ENCODE results near the gene TTLL10.
A peak's percentile ranks its signal among the peaks of the same experiment; 100 is the strongest.
"Not testable (repeated sequence)": the region's sequence is repeated elsewhere in the genome, so short reads cannot be mapped to it uniquely, and the experiment has no call there.

Gene TTLL10

DNA sequence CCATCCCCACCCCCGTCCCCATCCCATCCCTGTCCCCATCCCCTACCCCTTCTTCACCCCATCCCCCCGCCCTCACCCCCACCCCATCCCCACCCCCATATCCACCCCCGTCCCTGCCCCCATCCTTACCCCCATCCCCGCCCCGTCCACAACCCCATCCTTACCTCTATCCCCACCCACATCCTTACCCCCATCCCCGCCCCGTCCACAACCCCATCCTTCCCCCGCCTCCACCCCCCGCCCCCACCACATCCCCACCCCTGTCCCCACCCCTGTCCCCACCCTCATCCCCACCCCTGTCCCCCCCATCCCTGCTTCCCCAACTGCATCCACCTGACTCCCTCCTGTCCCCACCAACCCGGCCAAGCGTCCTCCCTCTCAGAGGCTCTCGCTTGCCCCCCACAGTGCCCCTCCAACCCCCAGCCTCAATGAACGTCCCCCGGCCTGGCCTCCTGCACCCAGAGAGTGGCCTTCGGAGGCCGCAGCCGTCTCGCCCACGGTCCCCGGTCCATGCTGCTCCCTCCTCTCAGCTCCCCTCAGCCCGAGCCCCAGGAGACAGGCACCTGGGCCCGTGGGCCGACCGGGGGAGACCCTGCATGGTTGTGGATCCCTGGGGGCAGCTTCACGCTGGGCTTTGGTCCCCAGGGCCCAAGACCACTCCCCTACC, 32.3 kb upstream of the TTLL10 start:
- no peak for DNase-seq (ENCODE audit: low spot score)

DNA sequence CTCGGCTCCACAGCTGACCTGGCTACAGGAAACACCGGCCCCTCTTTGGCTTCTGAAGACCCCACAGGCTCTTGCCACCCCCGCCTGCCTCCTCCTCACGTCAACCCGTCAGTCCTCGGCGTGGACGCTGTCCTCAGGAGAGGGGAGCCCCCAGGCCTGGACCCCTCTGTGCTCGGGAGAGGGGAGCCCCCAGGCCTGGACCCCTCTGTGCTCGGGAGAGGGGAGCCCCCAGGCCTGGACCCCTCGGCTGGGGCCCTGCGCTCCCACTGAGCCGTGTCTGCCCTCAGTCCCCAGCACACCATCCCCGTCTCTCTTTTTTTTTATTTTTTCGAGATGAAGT, 31.8 kb upstream of the TTLL10 start:
- no peak for DNase-seq (ENCODE audit: low spot score)

DNA sequence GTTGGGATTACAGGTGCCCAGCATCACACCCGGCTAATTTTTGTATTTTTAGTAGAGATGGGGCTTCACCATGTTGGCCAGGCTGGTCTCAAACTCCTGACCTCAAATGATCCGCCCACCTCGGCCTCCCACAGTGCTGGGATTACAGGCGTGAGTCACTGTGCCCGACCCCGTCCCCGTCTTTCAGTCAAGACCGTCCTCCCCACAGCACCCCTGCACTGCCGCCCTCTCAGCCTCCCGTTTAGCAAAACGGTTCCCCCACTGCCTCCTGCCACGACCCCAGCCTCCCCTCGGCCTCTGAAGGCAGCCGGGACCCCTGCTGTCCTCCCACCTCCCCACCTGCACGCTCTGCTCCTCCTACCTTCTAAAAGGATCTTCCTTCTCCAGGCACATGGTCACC, 31.3 kb upstream of the TTLL10 start:
- DNase-seq (ENCODE audit: low spot score) = not testable (repeated sequence)

- DNase-seq (ENCODE audit: low spot score) = no peak
Measured at GRCh38 chr1:1142844-1143243, 30.8 kb upstream of the TTLL10 start.

GRCh38 chr1:1143636-1144035, 30.0 kb upstream of the TTLL10 start:
- DNase-seq (ENCODE audit: low spot score) = no peak

- DNase-seq (ENCODE audit: low spot score) = no peak
Measured at GRCh38 chr1:1144122-1144842, 29.4 kb upstream of the TTLL10 start.

DNA sequence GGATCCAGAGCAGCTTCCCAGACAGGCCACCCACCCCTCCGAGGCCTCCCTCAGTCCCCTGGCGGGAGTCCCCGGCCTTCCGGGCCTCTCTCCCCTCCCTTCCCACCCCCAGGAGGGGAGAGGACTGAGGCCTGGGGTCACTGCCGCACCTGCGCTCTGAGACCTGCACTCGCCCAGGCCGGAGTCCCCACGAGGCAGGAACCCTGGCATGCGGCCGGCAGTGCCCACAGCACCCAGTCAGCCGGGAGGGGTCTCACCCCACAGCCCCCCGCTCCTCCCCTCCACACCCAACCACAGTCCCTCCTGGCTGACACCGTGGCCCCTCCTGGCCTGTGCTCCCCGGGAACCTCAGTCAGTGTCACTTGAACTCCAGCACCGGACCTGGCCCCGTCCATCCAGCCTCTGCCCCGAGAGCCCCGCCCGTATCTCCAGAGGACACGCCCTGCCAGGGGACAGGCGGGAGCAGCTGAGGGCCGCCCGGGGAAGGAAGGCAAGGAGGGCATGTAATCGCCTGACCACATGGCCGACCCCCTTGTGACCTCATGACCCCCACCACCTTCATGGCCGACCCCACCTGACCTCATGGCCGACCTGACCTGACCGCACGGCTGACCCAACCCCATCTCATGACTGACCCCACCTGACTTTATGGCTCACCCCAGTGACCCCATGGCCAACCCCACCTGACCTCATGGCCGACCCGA, 28.7 kb upstream of the TTLL10 start:
- no peak for DNase-seq (ENCODE audit: low spot score)

GRCh38 chr1:1145547-1145914, 28.1 kb upstream of the TTLL10 start:
- DNase-seq (ENCODE audit: low spot score) = no peak

GRCh38 chr1:1146026-1146425, 27.7 kb upstream of the TTLL10 start:
- no peak for DNase-seq (ENCODE audit: low spot score)

- DNase-seq (ENCODE audit: low spot score) = no peak
Measured at GRCh38 chr1:1146596-1146995, 27.1 kb upstream of the TTLL10 start.

GRCh38 chr1:1148061-1148460, 25.6 kb upstream of the TTLL10 start:
- no peak for DNase-seq (ENCODE audit: low spot score)

DNA sequence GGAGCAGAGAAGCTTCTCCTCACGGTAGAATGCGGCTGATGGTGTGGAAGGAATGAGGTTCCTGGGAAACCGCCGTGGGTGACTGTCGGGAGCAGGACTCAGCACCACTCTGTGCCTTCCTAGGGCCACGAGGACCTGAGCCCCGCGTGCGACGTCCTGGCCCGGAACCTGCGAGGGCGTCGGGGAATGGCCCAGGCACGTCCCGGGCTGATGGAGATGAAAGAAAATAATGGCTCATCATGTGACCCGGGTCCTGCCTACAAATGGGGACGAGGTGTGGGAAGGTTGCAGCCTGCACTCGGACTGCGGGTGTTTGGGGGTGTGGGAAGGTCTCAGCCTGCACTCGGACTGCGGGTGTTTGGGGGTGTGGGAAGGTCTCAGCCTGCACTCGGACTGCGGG, 25.1 kb upstream of the TTLL10 start:
- DNase-seq (ENCODE audit: low spot score) = no peak

DNA sequence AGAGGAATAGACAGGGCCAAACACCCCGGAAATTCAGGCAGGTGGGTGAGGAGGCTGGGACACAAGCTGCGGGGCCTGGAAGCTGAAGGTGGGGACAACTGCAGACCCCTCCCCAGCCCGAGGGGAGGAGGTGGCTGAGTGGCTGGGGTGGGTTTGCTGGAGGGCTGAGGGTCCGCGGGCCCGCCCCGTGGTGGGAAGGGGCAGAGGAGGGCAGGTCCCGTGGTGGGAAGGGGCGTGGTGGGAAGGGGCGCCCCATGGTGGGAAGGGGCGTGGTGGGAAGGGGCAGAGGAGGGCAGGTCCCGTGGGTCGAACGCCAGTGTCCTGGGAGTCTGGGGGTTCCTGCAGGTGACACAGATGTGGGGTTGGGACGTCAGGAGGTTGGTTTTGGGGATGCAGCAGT, 24.3 kb upstream of the TTLL10 start:
- no peak for DNase-seq (ENCODE audit: low spot score)

- DNase-seq (ENCODE audit: low spot score) = no peak
Measured at GRCh38 chr1:1150100-1150499, 23.6 kb upstream of the TTLL10 start.

- no peak for DNase-seq (ENCODE audit: low spot score)
Measured at GRCh38 chr1:1151306-1151705, 22.4 kb upstream of the TTLL10 start.

DNA sequence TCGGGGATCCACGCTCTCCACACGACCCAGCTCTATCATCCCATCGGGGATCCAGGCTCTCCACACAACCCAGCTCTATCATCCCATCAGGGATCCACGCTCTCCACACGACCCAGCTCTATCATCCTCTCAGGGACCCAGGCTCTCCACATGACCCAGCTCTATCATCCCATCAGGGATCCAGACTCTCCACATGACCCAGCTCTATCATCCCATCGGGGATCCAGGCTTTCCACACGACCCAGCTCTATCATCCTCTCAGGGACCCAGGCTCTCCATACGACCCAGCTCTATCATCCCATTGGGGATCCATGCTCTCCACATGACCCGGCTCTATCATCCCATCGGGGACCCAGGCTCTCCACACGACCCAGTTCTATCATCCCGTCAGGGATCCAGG, 21.2 kb upstream of the TTLL10 start:
- DNase-seq (ENCODE audit: low spot score) = not testable (repeated sequence)

GRCh38 chr1:1153215-1153614, 20.5 kb upstream of the TTLL10 start:
- not testable (repeated sequence) for DNase-seq (ENCODE audit: low spot score)

DNA sequence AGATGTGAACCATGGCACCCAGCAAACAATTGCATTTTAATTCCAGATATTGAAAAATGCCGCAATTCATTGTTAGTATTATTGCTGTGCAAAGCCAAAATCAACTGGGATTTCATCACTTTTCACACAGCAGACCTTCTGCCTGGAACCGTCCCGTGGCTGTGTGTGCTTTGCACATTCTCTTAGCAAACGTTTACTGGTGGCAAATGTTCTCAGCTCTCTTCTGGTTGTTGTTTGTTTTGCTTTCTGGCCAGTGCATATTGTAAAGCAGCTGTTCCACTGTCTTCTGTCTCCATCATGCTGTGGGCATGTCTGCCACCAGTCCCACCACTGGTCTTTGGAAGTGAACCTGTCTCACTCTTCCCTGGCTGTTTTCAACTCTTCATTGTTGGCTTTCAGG, 19.8 kb upstream of the TTLL10 start:
- no peak for DNase-seq (ENCODE audit: low spot score)

GRCh38 chr1:1155258-1155657, 18.4 kb upstream of the TTLL10 start:
- no peak for DNase-seq (ENCODE audit: low spot score)

- no peak for DNase-seq (ENCODE audit: low spot score)
Measured at GRCh38 chr1:1156140-1157032, 17.3 kb upstream of the TTLL10 start.

GRCh38 chr1:1157033-1157365, 16.7 kb upstream of the TTLL10 start:
- no peak for DNase-seq (ENCODE audit: low spot score)

- peak; percentile 77 for DNase-seq (ENCODE audit: low spot score)
Measured at GRCh38 chr1:1157426-1157913, 16.2 kb upstream of the TTLL10 start.

Data from kidney capillary endothelial cell (primary cell).